NCI-H460 (cell line): Measurements from ENCODE around the gene UBE2QL1. TPM values are rescaled to one million over a fixed set of nuclear protein-coding genes. Genes with fewer than 3 reads are reported as not detected.

Experiments used
- DNase-seq: peaks from one replicate; pipeline ENCODE4 v3.0.0-alpha.2; 2016; ENCODE audit warnings: low read depth; ENCODE audit errors: extremely low read depth
- total RNA-seq: library from RNA; depleted of rRNA; stranded (reverse); fragments of >200 nt; shearing (Covaris generic); gene quantifications from 2 replicates; pipeline ENCODE4 v1.2.3, GENCODE V29; 2014

Gene UBE2QL1
- total RNA-seq, 1 experiment from 2014 or later, result 0.20 TPM

DNA sequence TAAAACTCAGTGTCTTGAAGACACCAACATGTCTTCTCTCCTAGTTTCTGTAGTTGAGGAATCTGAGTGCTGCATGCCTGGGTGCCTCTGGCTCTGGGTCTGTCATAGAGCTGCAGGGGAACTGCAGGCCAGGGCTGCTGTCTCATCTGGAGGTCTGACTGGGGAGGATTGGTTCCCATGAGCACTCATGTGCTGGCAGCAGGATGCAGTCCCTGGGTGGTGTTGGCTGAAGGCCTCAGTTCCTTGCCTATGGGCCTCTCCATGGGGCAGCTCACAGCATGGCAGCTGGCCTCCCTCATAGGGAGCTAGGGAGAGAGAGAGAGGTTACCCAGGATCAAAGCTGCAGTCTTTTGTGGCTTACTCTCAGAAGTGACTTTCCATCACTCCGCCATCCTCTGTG lies 22.6 kb downstream of the UBE2QL1 start:
- no peak for DNase-seq

DNA sequence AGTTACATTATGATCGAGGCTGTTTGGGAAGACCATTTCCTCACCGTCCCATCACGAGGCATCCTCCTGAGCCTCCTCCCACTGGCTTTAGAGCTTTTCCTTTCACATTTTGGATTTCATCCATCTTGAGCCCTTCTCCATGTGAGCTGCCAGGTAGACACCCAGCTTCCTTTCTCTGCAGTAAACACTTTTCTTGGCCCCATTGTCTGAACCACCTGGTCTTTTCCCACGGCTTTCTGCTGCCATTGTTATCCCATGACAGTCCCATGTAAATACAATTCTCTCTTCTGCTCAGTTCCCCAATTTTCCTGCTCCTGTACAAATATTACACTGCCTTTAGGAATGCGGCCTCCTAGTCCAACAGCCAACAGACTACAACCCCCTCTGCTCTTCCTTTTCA lies 24.1 kb downstream of the UBE2QL1 start:
- no peak for DNase-seq

DNA sequence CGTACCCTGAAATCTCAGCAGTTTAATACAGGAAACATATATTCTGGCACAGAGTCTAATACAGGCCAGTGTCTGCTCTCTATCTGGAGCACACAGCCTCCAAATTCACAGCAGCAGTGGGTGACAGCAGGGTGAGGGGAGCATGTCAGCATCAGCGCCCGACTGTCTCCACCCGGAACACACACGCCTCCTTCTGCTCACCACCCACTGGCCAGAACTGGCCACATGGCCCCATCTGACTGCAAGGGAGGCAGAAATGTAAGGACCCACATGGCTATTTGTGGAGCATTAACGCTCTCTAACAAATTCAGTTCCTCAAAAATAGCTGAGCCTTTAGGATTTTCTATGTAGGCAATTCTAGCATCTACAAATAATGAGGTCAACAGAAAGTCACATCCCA lies 24.6 kb downstream of the UBE2QL1 start:
- DNase-seq, result no peak

DNA sequence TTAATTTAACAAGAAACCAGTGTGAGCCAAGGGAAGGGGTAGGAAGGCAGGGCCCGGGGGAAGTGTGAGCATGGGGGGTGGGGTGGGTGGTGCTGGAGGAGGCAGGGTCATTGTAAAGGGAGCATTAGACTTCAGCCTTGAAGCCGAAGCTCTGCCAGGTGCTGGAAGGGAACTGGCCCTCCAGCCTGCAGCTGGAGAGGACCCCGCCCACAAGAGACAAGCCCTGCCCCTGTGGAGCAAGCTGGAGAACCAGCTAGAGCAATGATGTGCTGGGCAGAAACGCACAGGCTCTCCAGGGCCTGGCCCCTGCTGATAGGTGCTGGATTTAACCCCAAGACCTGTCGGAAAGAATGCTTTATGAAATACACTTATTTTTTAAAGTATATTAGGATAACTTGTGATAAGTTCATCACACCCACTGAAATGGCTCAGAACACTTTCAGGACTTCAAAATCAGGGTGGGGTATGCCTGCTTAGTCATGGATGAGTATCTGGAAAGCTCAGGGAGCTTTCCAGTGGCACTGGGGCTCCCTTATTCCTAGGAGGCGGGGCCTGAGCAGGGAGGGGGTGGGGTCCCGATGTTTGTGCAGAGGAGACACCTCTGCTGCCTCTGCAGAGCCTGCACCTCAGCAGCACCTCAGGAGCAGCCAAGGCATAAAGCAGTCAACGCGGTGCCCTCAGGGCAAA lies 27.1 kb downstream of the UBE2QL1 start:
- no peak for DNase-seq

DNA sequence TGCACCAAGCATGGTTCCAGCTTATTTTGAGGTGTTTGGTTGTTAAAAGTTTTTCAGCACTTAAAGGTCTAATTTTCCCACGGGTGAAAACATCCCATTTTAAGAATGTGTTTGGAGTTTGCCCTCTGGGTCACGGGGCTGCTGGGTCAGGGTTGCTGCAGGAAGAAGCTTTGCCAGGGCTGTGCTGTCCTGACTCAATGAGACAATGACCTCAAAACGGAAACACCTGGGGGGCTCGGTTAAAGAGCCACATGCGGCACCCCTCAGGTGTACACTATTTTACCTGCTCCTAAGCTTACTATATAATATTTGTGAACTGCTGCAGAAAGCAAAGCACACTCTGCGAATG lies 27.6 kb downstream of the UBE2QL1 start:
- DNase-seq, result no peak

DNA sequence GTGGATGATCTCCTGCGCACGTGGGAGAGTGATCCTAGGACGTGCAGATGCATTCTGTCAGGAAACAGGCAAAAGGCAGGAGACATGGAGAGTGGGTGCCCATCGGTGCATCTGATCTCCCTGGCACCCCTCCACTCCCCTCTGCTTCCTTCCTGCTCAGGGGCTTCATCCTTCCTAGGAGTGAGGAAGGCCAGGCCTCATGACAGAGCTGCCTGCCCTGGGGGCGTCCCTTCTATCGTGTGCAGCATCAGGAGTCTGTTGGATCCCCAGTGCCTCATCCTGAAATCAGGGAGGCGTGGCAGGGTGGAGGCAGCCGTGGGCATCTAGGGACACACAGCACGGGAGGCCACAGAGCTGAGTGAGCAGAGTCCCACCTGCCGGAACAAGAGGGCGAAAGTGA lies 30.1 kb downstream of the UBE2QL1 start:
- DNase-seq, result no peak

DNA sequence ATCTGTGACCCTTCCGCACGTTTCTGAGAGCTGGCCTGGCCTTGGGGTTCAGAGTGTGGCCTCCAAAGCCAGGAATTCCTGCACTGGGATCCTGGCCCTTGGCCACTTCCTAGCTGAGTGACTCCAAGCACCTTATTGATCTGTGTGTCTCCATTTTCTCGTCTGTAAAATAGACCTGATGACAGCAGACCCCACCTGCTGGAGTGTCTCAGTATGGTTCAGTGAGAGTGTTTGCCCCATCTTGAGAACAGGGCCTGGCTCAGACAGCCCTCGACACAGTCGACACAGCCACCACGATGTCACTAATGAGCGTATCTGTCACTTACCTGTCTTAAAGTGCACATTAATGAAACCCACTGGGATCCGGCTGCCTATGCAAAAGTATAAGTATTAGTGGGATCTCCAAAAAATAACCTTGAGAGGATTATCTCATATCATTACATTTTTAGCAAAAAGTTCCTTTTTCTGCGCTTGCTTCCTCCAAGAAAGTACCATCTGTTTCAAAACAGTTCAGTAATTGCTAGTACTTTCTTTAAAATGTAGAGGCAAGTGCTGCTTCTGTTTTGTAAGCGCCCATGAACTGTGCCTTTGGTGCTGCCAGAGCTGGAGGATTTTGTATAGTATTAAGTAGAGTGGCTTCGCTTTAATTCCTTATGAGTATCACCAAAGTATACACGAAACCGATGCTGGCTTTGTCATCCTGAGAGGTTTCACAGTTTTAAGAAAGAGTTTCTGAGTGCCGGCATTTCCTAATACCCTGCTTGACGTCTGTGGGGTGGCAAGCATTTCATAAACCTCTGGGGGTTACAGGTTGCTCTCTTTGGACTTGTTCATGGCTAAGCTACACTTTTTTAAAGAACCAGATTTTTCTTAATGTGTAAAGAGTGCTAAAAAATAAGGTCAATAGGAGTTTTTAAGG lies 31.7 kb downstream of the UBE2QL1 start:
- DNase-seq, result no peak

DNA sequence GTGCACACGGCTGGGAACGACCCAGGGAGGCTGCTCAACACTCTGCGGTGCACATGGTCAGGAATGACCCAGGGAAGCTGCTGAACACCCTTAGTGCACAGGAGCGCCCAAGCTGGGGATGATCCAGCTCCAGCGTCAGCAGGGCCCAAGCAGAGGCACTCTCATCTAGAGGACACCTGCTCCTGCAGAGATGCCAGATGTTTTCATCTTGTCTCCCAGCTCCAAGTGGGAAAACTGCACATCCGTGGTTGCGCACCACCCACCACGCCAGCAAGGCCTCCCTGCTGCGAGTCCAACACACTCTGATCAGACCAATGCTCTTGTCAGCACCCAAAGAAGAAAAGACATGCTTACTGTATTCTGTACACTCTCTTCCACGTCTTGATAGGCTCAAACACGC lies 34.1 kb downstream of the UBE2QL1 start:
- no peak for DNase-seq

DNA sequence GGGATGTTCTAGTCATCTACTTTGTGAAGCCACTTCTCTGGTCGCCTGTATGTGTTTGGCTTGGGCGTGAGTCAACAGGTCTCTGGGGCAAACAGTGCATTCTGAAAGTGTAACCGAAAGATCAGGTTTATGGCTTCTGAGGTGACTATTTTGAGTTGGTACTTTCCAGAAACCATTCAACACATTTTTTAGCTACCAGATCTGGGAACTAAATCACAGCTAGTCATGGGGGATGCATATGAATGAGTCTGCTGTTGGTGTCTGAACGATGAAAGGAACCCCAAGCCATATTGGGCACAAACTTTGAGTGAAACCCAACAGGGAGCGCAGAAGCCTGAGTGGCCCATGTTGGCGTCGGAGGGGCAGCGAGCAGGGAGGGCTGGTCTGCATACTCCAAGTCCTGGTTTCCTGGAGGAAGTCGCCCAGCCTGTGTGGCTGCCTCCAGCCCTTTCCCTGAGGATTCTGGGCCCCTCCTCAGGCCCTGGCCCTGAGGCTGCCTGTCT lies 35.3 kb downstream of the UBE2QL1 start:
- no peak for DNase-seq

DNA sequence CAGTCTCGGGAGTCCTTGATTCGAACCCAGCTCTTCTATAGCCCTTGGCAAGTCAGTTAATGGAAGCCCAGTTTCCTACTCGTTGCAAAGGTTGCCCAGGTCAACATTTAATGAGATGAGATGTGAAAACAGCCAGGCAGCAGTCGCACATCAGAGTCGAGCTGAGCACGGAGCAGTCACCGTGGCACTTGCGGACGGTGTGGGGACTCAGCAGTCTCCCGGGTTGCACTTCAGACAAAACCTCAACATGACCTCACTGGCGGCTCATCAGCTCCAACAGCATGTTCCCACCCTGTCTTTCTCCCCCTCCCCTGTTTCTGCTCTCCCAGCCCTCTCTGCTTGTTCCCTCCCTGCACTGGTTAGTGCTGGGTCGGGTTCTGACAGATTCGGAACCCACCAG lies 35.8 kb downstream of the UBE2QL1 start:
- no peak for DNase-seq

DNA sequence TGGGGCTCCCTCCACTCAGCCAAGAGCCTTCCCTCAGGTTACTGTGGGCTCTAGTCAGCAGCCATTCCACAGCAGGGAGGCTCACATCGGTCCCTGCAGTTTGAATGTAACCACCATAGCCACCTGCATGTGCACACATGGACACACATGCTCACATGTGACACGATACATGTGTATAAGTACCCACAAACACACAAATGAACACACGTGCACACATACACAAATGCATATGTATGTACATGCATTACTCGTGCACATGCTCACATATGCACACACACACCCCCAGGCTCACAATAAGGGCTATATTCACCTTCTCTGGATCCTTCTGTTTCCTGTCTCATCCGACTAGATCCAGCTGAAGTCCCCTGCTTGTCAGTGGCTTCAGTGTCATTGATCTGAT lies 36.2 kb downstream of the UBE2QL1 start:
- DNase-seq, result no peak

DNA sequence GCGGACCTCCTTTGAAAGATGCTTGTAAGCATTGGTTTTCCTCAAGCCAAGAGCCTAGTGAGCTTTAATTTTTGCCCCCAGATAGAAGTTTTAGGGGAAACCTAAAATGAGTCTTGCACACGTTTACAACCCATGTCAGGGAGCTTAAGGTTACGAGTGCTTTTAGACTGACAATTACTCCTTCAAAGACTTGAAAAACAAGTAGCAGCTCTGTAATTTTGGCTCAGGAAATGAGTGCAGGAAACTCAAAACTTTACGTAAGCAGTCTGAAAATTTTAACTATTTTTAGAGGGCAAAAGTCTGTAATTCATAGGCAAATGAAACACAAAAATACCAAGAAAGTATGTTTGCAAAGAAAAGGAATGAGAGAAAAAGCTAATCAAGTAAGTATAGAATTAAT lies 36.8 kb downstream of the UBE2QL1 start:
- no peak for DNase-seq

DNA sequence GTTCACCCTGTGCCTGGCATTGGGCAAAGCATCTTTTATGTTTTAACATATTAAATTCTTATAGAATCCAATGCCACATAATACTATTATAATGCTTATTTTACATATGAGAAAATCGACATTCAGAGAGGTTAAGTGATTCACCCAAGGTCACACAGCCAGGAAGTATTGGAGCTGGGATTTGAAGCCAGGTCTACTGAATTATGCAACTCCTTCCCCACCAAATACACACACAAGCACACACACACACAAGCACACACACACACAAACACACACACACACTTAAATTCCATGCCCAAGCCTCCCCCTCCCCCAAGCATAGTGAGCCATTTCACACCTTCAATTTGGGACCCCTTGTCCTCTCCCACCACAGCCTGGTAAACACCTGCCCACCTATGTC lies 37.4 kb downstream of the UBE2QL1 start:
- DNase-seq, result no peak

DNA sequence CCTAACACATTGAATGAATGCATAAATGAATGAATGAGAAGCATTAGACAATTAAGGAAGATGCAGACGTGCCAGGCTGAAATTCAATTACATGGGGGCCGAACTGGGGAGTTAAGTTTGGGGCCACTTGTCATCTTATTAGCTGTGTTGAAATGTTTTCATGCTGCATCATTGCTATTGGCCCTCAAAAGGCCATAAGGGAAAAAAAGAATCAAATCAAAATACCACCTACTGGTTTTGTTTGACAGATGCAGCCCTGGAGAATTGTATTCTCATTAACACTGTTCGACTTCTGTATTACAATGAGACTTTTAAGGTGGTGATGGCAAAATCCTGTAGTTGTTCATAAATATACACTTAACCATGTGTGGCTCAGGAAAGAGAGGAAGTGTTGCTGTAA lies 38.4 kb downstream of the UBE2QL1 start:
- DNase-seq, result no peak

DNA sequence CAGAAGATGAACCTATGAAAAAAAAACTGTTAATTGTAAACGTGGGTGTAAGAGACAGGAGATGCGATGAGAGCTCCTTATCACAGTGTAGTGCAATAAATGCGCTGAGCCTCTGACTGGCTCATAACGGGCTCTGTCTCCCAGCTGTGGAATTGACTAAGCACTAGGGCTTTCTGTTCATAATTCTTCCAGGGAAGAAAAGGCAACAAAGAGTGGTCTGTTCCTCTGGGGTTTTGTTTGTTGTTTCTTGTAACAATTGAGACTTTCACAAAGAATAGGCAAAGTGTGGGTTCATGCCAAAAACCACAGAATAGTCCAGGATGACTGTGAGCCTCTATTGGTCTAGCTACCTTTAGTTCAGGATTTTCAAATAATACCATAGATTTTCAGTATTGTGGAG lies 39.4 kb downstream of the UBE2QL1 start:
- peak; percentile 11 for DNase-seq

DNA sequence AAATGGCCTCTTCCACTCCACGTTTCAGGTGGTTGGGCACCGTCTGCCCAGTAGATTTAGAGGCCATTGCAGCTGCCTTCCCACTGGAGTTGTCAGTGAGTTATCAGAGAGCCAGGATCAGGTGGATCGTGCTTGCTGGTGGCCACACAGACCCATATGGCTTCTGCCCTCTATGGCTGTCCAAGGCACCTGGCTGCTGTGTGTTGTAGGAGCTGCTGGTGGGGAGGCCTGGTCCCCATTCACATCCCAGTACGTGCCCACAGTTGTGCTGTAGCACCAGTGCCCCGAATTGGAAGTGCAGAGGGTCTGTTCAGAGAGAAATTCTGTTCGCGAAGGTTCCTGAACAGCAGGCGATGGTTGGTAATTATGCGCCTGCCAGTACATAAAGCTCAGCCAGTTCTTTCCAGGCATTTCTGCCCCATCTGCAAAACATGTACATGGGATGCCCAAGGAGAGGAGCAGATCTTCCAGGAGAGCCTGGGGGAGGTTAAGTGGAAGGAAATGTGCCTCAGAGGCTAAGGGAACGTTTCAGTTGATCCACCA lies 41.1 kb downstream of the UBE2QL1 start:
- no peak for DNase-seq

DNA sequence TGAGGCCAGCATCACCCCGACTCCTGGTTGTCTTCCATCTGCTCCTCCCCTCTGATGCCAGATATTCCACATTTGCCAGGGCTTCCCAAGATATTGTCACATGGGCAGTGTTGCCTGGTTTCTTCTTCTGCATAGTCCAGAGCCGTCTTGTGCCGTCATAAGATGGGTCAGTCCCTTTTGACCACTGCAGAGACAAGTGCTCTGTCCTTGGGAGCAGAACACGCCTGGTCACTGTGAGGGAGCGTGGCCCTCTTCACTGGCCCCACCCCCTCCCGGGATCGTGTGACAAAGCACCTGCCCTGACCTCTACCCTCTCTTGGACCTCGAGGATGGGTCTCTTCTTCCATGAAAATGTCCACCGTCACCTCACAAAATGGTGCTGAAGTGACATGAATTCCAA lies 41.6 kb downstream of the UBE2QL1 start:
- DNase-seq, result no peak

DNA sequence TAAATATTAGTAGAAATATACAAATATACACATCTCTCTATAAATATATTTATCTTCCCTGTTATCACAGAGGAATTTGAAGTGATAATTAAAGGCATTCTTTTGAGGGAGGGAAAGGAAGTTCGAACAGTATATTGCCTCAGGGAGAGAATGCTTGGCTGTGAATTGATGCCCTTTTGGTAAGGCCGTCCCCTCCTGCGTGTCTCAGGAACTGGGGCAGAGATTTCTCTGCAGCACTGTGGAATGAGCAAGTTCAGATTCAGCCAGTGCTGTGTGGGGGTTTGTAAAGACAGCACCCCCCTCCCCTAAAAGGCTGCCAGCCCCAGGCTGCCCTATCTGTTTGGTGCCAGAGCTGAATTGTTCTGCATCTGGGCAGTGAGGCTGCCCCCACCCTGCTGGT lies 42.0 kb downstream of the UBE2QL1 start:
- DNase-seq, result no peak

DNA sequence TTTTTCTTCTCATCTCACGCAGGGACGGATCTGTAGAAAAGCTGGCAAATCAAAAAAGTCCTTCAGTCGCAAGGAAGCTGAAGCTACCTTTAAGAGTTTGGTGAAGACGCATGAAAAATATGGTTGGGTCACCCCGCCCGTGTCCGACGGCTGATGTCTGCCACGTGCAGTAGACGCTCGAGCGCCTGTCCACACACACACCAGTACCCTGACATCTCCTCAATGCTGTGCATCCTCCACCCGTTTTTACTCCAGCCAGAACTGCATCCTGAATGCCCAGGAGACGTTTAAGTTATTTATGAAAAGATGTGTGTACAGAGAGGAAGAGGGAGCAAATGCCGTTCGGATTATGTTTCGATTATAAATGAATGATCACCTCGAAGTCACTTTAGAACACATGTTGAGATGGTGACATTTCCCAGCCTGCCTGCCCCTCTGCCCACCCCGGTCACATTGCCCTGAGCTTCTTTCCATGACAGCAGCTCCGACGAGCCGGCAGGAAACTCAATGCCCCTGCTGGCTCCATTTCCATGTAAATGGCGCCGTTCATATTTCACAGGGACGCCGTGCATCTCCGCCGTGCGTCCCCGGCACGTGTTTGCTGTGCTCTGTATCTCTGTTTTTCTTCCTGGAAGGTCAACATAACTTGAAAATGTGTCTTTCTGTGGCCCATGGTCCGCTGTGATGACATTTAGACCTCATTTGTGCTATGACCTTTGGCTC lies 42.7 kb downstream of the UBE2QL1 start:
- DNase-seq, result no peak

DNA sequence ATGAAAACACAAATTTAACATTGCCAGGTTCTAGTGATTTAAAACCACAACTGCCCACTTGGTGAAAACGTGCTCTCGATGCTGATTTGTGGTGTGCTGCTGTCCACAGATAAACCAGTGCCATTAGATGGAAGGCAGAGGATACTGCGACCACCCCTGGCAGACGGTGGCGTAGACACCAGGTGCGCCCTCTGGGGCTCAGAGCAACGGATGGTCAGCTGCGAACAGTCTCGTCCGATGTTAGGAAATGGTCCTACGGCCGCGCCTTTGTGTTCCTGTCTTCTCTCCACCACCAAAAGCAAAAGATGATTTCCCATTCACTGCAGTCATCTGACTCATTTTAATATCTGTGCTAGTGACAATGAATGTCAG lies 43.2 kb downstream of the UBE2QL1 start:
- no peak for DNase-seq

DNA sequence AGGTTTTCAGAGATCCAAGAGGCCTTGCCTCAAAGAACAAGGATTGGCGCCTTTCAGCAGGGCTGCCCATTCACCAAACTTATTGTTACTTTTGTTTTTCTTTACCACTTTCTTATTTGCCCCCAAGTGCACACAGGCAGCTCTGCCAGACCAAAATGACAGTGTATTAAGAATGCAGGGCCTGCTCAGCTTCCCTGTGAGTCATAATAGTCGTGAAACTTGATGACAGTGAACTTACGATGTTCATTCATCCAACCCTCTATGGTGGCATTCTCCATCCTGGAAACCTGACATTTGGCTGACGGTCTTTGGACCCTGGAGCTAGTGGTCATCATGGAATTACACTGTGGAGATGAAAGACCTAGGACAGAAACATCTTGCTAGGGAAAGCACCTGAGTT lies 44.3 kb downstream of the UBE2QL1 start:
- no peak for DNase-seq
